ENCODE results near the gene RCAN2. TPM values are rescaled to one million over a fixed set of nuclear protein-coding genes. Genes with fewer than 3 reads are reported as not detected.

RCAN2 gene
- total and polyA plus RNA-seq, 8 donors, result 2.5 to 35.8 (median 3.1) TPM

DNA sequence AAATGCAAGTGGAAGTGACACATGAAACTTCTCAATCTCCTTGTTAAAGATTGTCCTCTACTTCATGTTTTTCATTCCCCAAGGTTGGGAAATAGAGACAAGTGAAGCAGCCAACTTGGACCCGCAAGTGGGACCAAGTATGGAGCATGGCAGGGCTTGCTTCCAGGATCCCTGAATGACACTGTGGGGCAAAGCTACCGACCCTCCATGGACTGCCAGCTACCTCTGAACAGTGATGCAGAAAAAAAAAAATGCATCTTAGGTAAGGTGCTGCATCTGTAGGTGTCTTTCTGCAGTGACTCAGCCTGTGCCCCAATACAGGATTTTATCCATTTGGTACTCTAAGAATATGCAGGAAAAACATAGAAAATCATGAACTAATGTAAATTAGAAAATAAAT is 201.4 kb downstream of the RCAN2 start:
- DNase-seq, result no peak
- Histone ChIP-seq H3K9me3 (no peaks in the 10 kb centered on the region), H3K4me1 (no peaks in the 10 kb centered on the region), H3K4me3 (no peak overlapping the region), H3K36me3 (no peaks in the 10 kb centered on the region), H3K27me3 (no peaks in the 10 kb centered on the region), H3K27ac (no peak overlapping the region)
- no peak for ATAC-seq
- TF ChIP-seq, protein P1, sequence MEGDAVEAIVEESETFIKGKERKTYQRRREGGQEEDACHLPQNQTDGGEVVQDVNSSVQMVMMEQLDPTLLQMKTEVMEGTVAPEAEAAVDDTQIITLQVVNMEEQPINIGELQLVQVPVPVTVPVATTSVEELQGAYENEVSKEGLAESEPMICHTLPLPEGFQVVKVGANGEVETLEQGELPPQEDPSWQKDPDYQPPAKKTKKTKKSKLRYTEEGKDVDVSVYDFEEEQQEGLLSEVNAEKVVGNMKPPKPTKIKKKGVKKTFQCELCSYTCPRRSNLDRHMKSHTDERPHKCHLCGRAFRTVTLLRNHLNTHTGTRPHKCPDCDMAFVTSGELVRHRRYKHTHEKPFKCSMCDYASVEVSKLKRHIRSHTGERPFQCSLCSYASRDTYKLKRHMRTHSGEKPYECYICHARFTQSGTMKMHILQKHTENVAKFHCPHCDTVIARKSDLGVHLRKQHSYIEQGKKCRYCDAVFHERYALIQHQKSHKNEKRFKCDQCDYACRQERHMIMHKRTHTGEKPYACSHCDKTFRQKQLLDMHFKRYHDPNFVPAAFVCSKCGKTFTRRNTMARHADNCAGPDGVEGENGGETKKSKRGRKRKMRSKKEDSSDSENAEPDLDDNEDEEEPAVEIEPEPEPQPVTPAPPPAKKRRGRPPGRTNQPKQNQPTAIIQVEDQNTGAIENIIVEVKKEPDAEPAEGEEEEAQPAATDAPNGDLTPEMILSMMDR (IDR thresholded peaks at IDR 0.05), result no peak
- intact Hi-C loops (cut with DNase I), result no loop called here

DNA sequence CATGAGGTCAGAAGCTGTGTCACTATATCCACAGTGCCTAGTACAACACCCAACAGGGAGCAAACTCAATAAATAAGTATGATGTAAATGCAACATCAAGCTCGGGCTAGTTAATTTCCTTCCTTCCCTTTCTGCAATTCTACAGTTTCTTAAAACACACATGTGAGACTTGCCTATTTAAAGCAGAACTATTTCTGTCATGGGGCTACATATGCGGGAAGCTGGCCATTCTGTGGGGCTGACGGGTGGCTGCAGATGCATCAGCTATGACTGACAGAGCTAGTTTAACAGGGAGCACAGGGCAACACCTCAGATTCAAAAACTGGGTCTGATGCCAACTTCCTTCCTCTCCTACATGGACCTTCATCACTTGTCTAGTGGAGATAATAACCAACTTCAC is 202.4 kb downstream of the RCAN2 start:
- TF ChIP-seq, protein P1 (IDR thresholded peaks at IDR 0.05), result no peak
- no peak overlapping the region for H3K27ac ChIP-seq
- intact Hi-C loops (cut with DNase I), result no loop called here
- no peak for ATAC-seq
- no peaks in the 10 kb centered on the region for H3K27me3 ChIP-seq
- DNase-seq, result no peak
- H3K36me3 ChIP-seq, result no peaks in the 10 kb centered on the region
- no peak overlapping the region for H3K4me3 ChIP-seq
- H3K4me1 ChIP-seq, result no peaks in the 10 kb centered on the region
- no peaks in the 10 kb centered on the region for H3K9me3 ChIP-seq

DNA sequence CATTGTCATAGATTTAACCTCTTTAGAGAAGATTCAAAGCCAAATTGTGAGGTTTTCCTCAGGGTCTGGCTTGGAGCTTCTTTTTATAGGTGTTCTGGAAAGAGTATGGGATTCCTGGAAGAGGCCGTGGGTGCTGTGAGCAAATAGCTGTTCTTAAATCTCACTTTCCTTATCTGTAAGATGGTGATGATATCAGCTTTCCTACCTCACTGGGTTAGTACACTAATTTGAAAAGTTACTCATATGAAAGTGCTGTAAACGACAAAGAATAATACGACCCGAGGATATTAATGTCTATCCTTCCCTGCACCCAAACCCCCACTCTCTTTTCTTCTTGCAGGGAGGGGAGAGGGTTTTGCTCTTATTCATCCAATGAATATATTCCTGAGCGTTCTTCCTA is 203.6 kb downstream of the RCAN2 start:
- intact Hi-C loops (cut with DNase I), result no loop called here
- H3K27me3 ChIP-seq, result no peaks in the 10 kb centered on the region
- TF ChIP-seq, protein P1 (IDR thresholded peaks at IDR 0.05), result no peak
- no peaks in the 10 kb centered on the region for H3K9me3 ChIP-seq
- ATAC-seq, result no peak
- H3K36me3 ChIP-seq, result no peaks in the 10 kb centered on the region
- no peak overlapping the region for H3K4me3 ChIP-seq
- DNase-seq, result no peak
- H3K27ac ChIP-seq, result no peak overlapping the region
- no peaks in the 10 kb centered on the region for H3K4me1 ChIP-seq

DNA sequence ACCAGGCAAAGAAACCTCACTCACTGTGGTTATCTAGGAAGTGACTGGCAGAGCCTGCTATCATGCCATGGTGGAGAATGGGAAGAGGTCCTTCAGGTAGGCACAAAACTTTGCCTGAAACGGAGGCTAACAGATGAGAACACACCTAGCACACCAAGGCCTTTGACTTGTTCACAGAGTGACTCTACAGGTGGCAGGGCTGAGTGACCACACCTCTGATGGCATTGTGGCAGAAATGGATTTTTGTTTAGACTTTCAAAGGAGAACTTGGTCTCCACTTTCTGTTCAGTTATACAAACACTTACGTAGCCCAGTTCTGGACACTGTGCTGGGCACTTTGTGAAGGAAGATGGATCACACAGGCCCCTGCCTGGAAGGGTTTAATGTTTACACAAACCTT is 204.2 kb downstream of the RCAN2 start:
- H3K4me3 ChIP-seq, result no peak overlapping the region
- H3K4me1 ChIP-seq, result no peaks in the 10 kb centered on the region
- no peaks in the 10 kb centered on the region for H3K36me3 ChIP-seq
- H3K27ac ChIP-seq, result no peak overlapping the region
- intact Hi-C loops (cut with DNase I), result no loop called here
- ATAC-seq (no peak), DNase-seq (no peak)
- H3K27me3 ChIP-seq, result no peaks in the 10 kb centered on the region
- TF ChIP-seq, protein P1 (IDR thresholded peaks at IDR 0.05), result no peak
- no peaks in the 10 kb centered on the region for H3K9me3 ChIP-seq

DNA sequence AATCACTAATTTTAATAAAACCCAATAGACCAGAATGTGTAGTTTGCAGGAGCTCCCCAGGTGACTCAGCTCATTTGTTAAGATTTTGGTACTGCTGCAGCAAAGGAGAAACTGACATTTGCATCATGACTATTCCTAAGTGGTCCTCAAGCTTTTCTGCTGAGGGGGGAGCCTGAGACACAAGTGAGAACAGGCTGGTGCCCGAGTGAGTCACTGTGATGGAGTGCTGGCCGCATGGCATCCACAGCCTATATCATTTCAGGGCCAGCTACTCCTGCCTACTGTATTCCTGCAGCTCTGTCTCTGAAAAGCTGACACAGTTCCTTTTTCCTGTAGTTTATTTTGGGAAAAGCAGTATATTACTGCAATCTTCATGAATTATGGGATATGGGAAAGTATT is 206.8 kb downstream of the RCAN2 start:
- Histone ChIP-seq H3K4me3 (no peak overlapping the region), H3K27me3 (no peaks in the 10 kb centered on the region), H3K4me1 (no peaks in the 10 kb centered on the region), H3K9me3 (no peaks in the 10 kb centered on the region), H3K27ac (no peak overlapping the region), H3K36me3 (no peaks in the 10 kb centered on the region)
- no peak for DNase-seq
- no peak for ATAC-seq
- intact Hi-C loops (cut with DNase I), result no loop called here
- TF ChIP-seq, protein P1 (IDR thresholded peaks at IDR 0.05), result no peak
